Heart left ventricle (tissue), 13 donors: ENCODE measurements around the gene MAP3K10.

ENCODE experiments used
- CTCF ChIP-seq, 12 donors: fragments of 200-600 bp; sonication (generic) in 4 of 12; IDR thresholded peaks; one replicate each; pipeline versions ENCODE4 v1.5.0 to v1.8.0; 2018 to 2022; ENCODE audit warnings: antibody characterized with exemption in 12 of 12, mild to moderate bottlenecking in 5 of 12
- POLR2A ChIP-seq, 2 donors: fragments of 450-650 bp; IDR thresholded peaks; one replicate each; pipeline ENCODE4 v1.6.1; 2017; ENCODE audit warnings: antibody characterized with exemption in 2 of 2, mild to moderate bottlenecking in 2 of 2, moderate library complexity in 2 of 2
- donor health status: ischemic (EF 13 %, LVEDD 7.1; RV severe dilation, severe dysfunction).
- donor health status: DM: no; HTN: yes; CAD: no.
- donor health status: DM: no; HTN: no; CAD: no.
- donor health status: ischemic (EF 25% LVEDD 6.9; RV normal size, moderate dysfunction).
- donor health status: ischemic (EF 25% LVEDD 5.7; RV mildly dilated, moderate dysfunction).
- donor health status: ischemic (EF 35%, LVEDD 5.7; RV mildly dilated, moderate dysfunction).
- donor health status: nonischemic (EF 11% LVEDD 7.7; RV severe dilation, severe dysfunction).
- donor health status: DM: yes; HTN: yes; CAD: no.
- donor health status: PGD.
- donor health status: ischemic (EF 29% LVEDD 5.4; RV normal size, mild dysfunction).
- donor health status: nonischemic (EF 23%, LVEDD 6.1; RV moderate dilation, normal function).

DNA sequence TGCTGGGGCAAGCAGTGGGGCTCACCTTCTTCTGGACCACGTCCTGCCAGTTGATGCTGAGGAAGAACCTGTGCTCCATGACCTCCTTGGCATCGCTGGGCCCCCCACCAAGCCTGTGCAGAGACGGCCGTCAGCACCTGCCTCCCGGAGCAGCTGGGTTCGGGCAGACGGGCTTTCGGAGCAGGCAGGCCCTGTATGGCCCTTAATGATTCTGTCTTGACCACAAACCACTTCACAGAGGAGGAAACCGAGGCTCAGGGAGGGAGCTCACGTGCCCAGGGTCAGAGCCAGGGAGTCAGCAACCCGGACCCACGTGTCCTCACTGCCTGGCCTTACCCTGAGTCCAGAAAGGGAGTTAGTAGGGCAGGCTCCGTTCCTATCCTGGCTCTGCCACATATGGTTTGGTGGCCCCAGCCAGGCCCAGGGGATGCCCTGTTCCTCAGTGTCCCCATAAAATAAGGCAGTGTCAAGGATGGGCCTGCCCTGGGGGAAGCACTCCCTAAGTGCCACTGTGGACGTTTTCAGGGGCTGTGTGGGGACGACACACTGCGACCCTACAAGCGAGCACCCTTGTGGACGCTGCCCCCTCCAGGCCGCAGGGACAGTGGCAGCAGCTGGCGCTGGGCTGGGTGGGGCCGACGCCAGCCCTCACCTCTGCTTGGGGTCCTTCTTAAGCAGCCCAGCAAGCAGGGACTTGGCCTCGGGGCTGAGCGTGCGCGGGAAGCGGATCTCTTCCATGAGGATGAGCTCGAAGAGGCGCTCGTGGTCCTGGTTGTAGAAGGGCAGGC, 44.2 kb downstream of the MAP3K10 start:
- TF ChIP-seq CTCF (IDR thresholded peaks at IDR 0.05) (peak in 1 of 12 donors; percentile 6), POLR2A (IDR thresholded peaks at IDR 0.05) (no peak)
